ENCODE measurements around the gene TIMM13. TPM values are rescaled to one million over a fixed set of nuclear protein-coding genes. Genes with fewer than 3 reads are reported as not detected.

The TIMM13 gene
- total and polyA plus RNA-seq, 9 of the 15 experiments (the other 6 are each of a cell fraction or from before 2014, with no cell fraction given), result 17.6 to 215 (median 71.8) TPM

GRCh38 chr19:2416321-2417097 is 10.9 kb downstream of the TIMM13 start:
- H3K79me2 ChIP-seq (ENCODE audit: control insufficient read depth, insufficient read depth, low read length), result peaks cover under 1% of the 10 kb centered on the region; the same call in 2 of the 3 replicates
- in situ Hi-C loops (cut with MboI) (no loop called here), intact Hi-C loops (cut with micrococcal nuclease) (no loop called here)
- no peak overlapping the region for H2AFZ ChIP-seq (ENCODE audit: low read depth, low read length)
- no peak; the same call in 2 of the 3 replicates for ATAC-seq
- H3K4me1 ChIP-seq (replicated peaks in 1 of 2; ENCODE audit: control insufficient read depth in 2 of 2, insufficient read depth in 2 of 2, low read length in 2 of 2), result peaks cover 0 to 18% of the 10 kb centered on the region in 2 experiments; a peak in 2 of 5 replicates
- no peaks in the 10 kb centered on the region for H3K9me3 ChIP-seq (replicated peaks; ENCODE audit: control insufficient read depth, insufficient read depth, low read depth, low read length)
- no peak for FAIRE-seq
- H4K20me1 ChIP-seq (replicated peaks; ENCODE audit: control insufficient read depth, insufficient read depth, low read length), result no peaks in the 10 kb centered on the region
- BruUV-seq (replicated peaks), result no TSS peak
- H3K36me3 ChIP-seq (ENCODE audit: control insufficient read depth, insufficient read depth, low read length), result peaks cover 33% of the 10 kb centered on the region; the same call in 1 of the 3 replicates
- H3K4me2 ChIP-seq (ENCODE audit: insufficient read depth, low read length), result no peak overlapping the region
- H3K9me1 ChIP-seq (ENCODE audit: control insufficient read depth, insufficient read depth, low read length), result no peaks in the 10 kb centered on the region
- H3K27me3 ChIP-seq (ENCODE audit: control insufficient read depth in 2 of 2, insufficient read depth in 2 of 2, low read length in 2 of 2), result no peaks in the 10 kb centered on the region
- ChIA-PET CTCF (ENCODE audit: low intra/inter-chr PET ratio) (no interaction called here), POLR2A (interaction anchor here (0.6 to 0.9 kb wide), 3 partner anchors 147 to 1659 kb away, joined by 3 read pairs; no protein-coding TSS in a partner anchor)
- 95% methylated on average over 15 of the region's 19 CpGs for WGBS (ENCODE audit: insufficient coverage, low coverage, missing lambda C conversion rate)
- no peak for DNase-seq (ENCODE audit: extremely low read depth in 1 of 4, low spot score in 3 of 4)
- no peak overlapping the region for H3K4me3 ChIP-seq
- H3K27ac ChIP-seq (ENCODE audit: extremely low read depth, low read depth, low read length), result no peak overlapping the region
- peak overlapping the region in 1 of 2 experiments; percentile 31; a peak in 1 of 4 replicates for H3K9ac ChIP-seq (ENCODE audit: insufficient read depth in 1 of 2, low read depth in 2 of 2, low read length in 2 of 2)
- TF ChIP-seq TFAP4 (CRISPR knock-in tag; IDR thresholded peaks at IDR 0.05; ENCODE audit: borderline replicate concordance), result no peak
- no peak for TF ChIP-seq CBFB (CRISPR knock-in tag; IDR thresholded peaks at IDR 0.05)
- peak; percentile 94 for TF ChIP-seq ZBTB40 (IDR thresholded peaks at IDR 0.05)
- peak; percentile 89 for TF ChIP-seq ZBTB40 (CRISPR knock-in tag; IDR thresholded peaks at IDR 0.05)
- TF ChIP-seq SPI1 (IDR thresholded peaks at IDR 0.05; ENCODE audit: borderline replicate concordance, low read depth, low read length), result peak; percentile 69
- peak; percentile 77 for TF ChIP-seq POLR2G (IDR thresholded peaks at IDR 0.05; ENCODE audit: low read depth, low read length)
- TF ChIP-seq SOX6 (IDR thresholded peaks at IDR 0.05), result no peak
- peak; percentile 51 for TF ChIP-seq RBFOX2 (IDR thresholded peaks at IDR 0.05; ENCODE audit: low read depth, low read length)
- no peak for TF ChIP-seq SREBF2 (CRISPR knock-in tag; IDR thresholded peaks at IDR 0.05)
- no peak for TF ChIP-seq MTA3 (IDR thresholded peaks at IDR 0.05; ENCODE audit: borderline replicate concordance)
- 0 out of 2 replicates have a peak, but pooled peaks have one; percentile 34 for TF ChIP-seq PML (IDR thresholded peaks at IDR 0.05; ENCODE audit: low read length)
- TF ChIP-seq POLR2AphosphoS5 (IDR thresholded peaks at IDR 0.05; ENCODE audit: control insufficient read depth, insufficient read depth, low read depth, low read length), result peak; percentile 3; the same call in 1 of the 2 replicates

Measured in K562 (cell line).